GM19099 (cell line): ENCODE measurements around the gene KIF3C.
A peak's percentile ranks its signal among the peaks of the same experiment; 100 is the strongest.

Source experiments
- POLR2A ChIP-seq: IDR thresholded peaks from 3 replicates; pipeline ENCODE4 v1.6.1; 2011; ENCODE audit warnings: low read depth; ENCODE audit not compliant: insufficient read length; ENCODE audit errors: extremely low read depth

KIF3C gene

GRCh38 chr2:25895610-25896009, 86.7 kb downstream of the KIF3C start:
- no peak for TF ChIP-seq POLR2A

- TF ChIP-seq POLR2A = no peak
Measured at GRCh38 chr2:25895018-25895417, 87.3 kb downstream of the KIF3C start.

GRCh38 chr2:25894135-25894830, 88.0 kb downstream of the KIF3C start:
- no peak for TF ChIP-seq POLR2A

- no peak for TF ChIP-seq POLR2A
Measured at GRCh38 chr2:25891672-25892071, 90.6 kb downstream of the KIF3C start.

GRCh38 chr2:25887624-25888242, 94.6 kb downstream of the KIF3C start:
- no peak for TF ChIP-seq POLR2A

GRCh38 chr2:25885933-25886332, 96.4 kb downstream of the KIF3C start:
- TF ChIP-seq POLR2A = no peak

GRCh38 chr2:25881764-25882163, 100.5 kb downstream of the KIF3C start:
- no peak for TF ChIP-seq POLR2A

- no peak for TF ChIP-seq POLR2A
Measured at GRCh38 chr2:25879133-25879730, 103.1 kb downstream of the KIF3C start.

GRCh38 chr2:25878361-25879132, 103.8 kb downstream of the KIF3C start, which contains the start of gene ASXL2:
TSS of gene ASXL2 (minus strand) at chr2:25878487. CDS start at chr2:25878222, 265 bp downstream.
- peak; percentile 92 for TF ChIP-seq POLR2A

- TF ChIP-seq POLR2A = peak; percentile 36
Measured at GRCh38 chr2:25877431-25878360, 104.6 kb downstream of the KIF3C start.
